Endothelial cell (in vitro differentiated cells): ENCODE results near the gene IFT43. TPM values are rescaled to one million over a fixed set of nuclear protein-coding genes. Genes with fewer than 3 reads are reported as not detected.

Experiments
- DNase-seq: peaks from one replicate; pipeline ENCODE4 v3.0.0; 2021; ENCODE audit warnings: low spot score
- H3K27ac Mint-ChIP-seq: one replicate; pipeline ENCODE4 v1.8.0; 2021; ENCODE audit warnings: mixed read lengths, inconsistent platforms; ENCODE audit not compliant: unreplicated experiment
- H3K27me3 Mint-ChIP-seq: one replicate; pipeline ENCODE4 v1.8.0; 2021; ENCODE audit warnings: mild to moderate bottlenecking, moderate library complexity, mixed read lengths, inconsistent platforms; ENCODE audit not compliant: unreplicated experiment
- H3K36me3 Mint-ChIP-seq: one replicate; pipeline ENCODE4 v1.8.0; 2021; ENCODE audit warnings: mild to moderate bottlenecking, low read depth, mixed read lengths, inconsistent platforms; ENCODE audit not compliant: unreplicated experiment
- H3K4me1 Mint-ChIP-seq: one replicate; pipeline ENCODE4 v1.8.0; 2021; ENCODE audit warnings: mild to moderate bottlenecking, mixed read lengths, inconsistent platforms; ENCODE audit not compliant: unreplicated experiment
- H3K4me3 Mint-ChIP-seq: one replicate; pipeline ENCODE4 v1.8.0; 2021; ENCODE audit warnings: mild to moderate bottlenecking, mixed read lengths, inconsistent platforms; ENCODE audit not compliant: unreplicated experiment
- H3K9me3 Mint-ChIP-seq: one replicate; pipeline ENCODE4 v1.8.0; 2021; ENCODE audit warnings: mixed read lengths, inconsistent platforms; ENCODE audit not compliant: unreplicated experiment
- CTCF ChIP-seq: fragments of 200-600 bp; sonication (generic); IDR thresholded peaks from one replicate; pipeline ENCODE4 v1.5.0; 2021; ENCODE audit warnings: antibody characterized with exemption; ENCODE audit not compliant: unreplicated experiment
- total RNA-seq: library from RNA; stranded (reverse); fragmentation: NEBNext Ultra II Directional; extraction: Animal tissue kit (Norgen Biotek cat#: 25700); gene quantifications from one replicate; pipeline ENCODE4 v1.2.1, GENCODE V29; 2021; ENCODE audit not compliant: unreplicated experiment

The IFT43 gene
- total RNA-seq, 1 donor from 2014 or later = 22.8 TPM

GRCh38 chr14:75952489-75952888, 33.1 kb upstream of the IFT43 start:
- Mint-ChIP-seq H3K4me1 (no peaks in the 10 kb centered on the region), H3K27me3 (no peaks in the 10 kb centered on the region), H3K27ac (no peak overlapping the region), H3K36me3 (peaks cover 13% of the 10 kb centered on the region), H3K9me3 (no peaks in the 10 kb centered on the region), H3K4me3 (no peak overlapping the region)
- no peak for DNase-seq
- TF ChIP-seq CTCF = no peak

GRCh38 chr14:75959031-75959430, 26.5 kb upstream of the IFT43 start:
- peaks cover 14% of the 10 kb centered on the region for H3K36me3 Mint-ChIP-seq
- H3K9me3 Mint-ChIP-seq = no peaks in the 10 kb centered on the region
- no peak for DNase-seq
- H3K4me3 Mint-ChIP-seq = no peak overlapping the region
- TF ChIP-seq CTCF = no peak
- H3K4me1 Mint-ChIP-seq = no peaks in the 10 kb centered on the region
- no peak overlapping the region for H3K27ac Mint-ChIP-seq
- peaks cover 2% of the 10 kb centered on the region for H3K27me3 Mint-ChIP-seq

GRCh38 chr14:75960231-75960630, 25.3 kb upstream of the IFT43 start:
- Mint-ChIP-seq H3K36me3 (peaks cover 11% of the 10 kb centered on the region), H3K4me3 (peak overlapping the region; percentile 4), H3K27me3 (peaks cover 2% of the 10 kb centered on the region), H3K4me1 (no peaks in the 10 kb centered on the region), H3K27ac (no peak overlapping the region), H3K9me3 (no peaks in the 10 kb centered on the region)
- TF ChIP-seq CTCF = no peak
- DNase-seq = no peak

- peaks cover 2% of the 10 kb centered on the region for H3K4me1 Mint-ChIP-seq
Observed at GRCh38 chr14:75961662-75962061, 23.9 kb upstream of the IFT43 start.

GRCh38 chr14:75967866-75968265, 17.7 kb upstream of the IFT43 start:
- H3K4me3 Mint-ChIP-seq = no peak overlapping the region
- H3K27me3 Mint-ChIP-seq = peaks cover 9% of the 10 kb centered on the region
- no peak for TF ChIP-seq CTCF
- H3K36me3 Mint-ChIP-seq = no peaks in the 10 kb centered on the region
- H3K9me3 Mint-ChIP-seq = no peaks in the 10 kb centered on the region
- H3K27ac Mint-ChIP-seq = no peak overlapping the region
- peaks cover 12% of the 10 kb centered on the region for H3K4me1 Mint-ChIP-seq
- DNase-seq = no peak

More at GRCh38 chr14:75961662-75962061, 23.9 kb upstream of the IFT43 start:
- Mint-ChIP-seq H3K27ac (no peak overlapping the region), H3K4me3 (no peak overlapping the region), H3K27me3 (peaks cover 2% of the 10 kb centered on the region), H3K36me3 (peaks cover 11% of the 10 kb centered on the region), H3K9me3 (no peaks in the 10 kb centered on the region)
- no peak for TF ChIP-seq CTCF
- DNase-seq = no peak
